GM12878 (cell line): Measurements from ENCODE around the gene USP25. TPM values are rescaled to one million over a fixed set of nuclear protein-coding genes. Genes with fewer than 3 reads are reported as not detected.
A peak's percentile ranks its signal among the peaks of the same experiment; 100 is the strongest.

Experiments
- ATAC-seq: fragments of 200-7000 bp; cut with Tn5 transposase; 3 replicates; pipeline ENCODE4 v1.9.1; 2020; ENCODE audit warnings: mild to moderate bottlenecking, moderate library complexity
- BruUV-seq: library from RNA; stranded (reverse); fragments of 400-500 nt; replicated peaks from 2 replicates; lab custom pipeline; 2021; lab: Mats Ljungman, UMichigan
- CTCF ChIA-PET: fragments of 300-600 bp; sonication (Branson Sonifier 250); formaldehyde crosslinking; extraction: SDS; loops from one replicate; lab custom pipeline; 2021; ENCODE audit warnings: inconsistent platforms; lab: Yijun Ruan, JAX
- POLR2A ChIA-PET: fragments of 350-600 bp; formaldehyde crosslinking; extraction: SDS; loops from one replicate; lab custom pipeline; 2021; ENCODE audit warnings: inconsistent platforms; lab: Charles Lee
- RAD21 ChIA-PET: fragments of 300-600 bp; sonication (Branson Sonifier 250); formaldehyde crosslinking; loops from one replicate; lab custom pipeline; 2023; ENCODE audit warnings: antibody characterized with exemption; ENCODE audit not compliant: unreplicated experiment; lab: Charles Lee
- SMC1A ChIA-PET: fragments of 300-600 bp; sonication (Branson Sonifier 250); formaldehyde crosslinking; loops from one replicate; lab custom pipeline; 2023; ENCODE audit not compliant: unreplicated experiment, uncharacterized antibody; lab: Charles Lee
- DNase-seq: peaks from one replicate; pipeline ENCODE4 v3.0.0-alpha.2; 2011; ENCODE audit warnings: low read depth, low spot score
- FAIRE-seq: peaks from 3 replicates; lab custom pipeline; 2011; peaks lifted over from hg19 to GRCh38; lab: Jason Lieb, UNC
- H2AFZ ChIP-seq: 2 replicates; pipeline ENCODE4 v1.6.0; 2011; ENCODE audit warnings: low read depth, low read length, control low read depth; ENCODE audit not compliant: control insufficient read depth
- H3K27ac ChIP-seq: 2 replicates; pipeline ENCODE4 v1.5.1; 2011; ENCODE audit warnings: control low read depth; ENCODE audit not compliant: control insufficient read depth, insufficient read depth
- H3K27me3 ChIP-seq, 2 experiments: replicated peaks in 1 of 2; 2 replicates each; pipeline versions ENCODE4 v1.6.0 to v1.6.1; 2011; ENCODE audit warnings: low read length in 1 of 2; ENCODE audit not compliant: control insufficient read depth in 2 of 2, insufficient read depth in 2 of 2
- H3K36me3 ChIP-seq, 2 experiments: 2 replicates each; pipeline ENCODE4 v1.5.1; 2011; ENCODE audit warnings: low read length in 1 of 2; ENCODE audit not compliant: control insufficient read depth in 2 of 2, insufficient read depth in 2 of 2
- H3K4me1 ChIP-seq: 2 replicates; pipeline ENCODE4 v1.6.1; 2011; ENCODE audit warnings: mild to moderate bottlenecking, low read length, moderate library complexity, mixed read lengths; ENCODE audit not compliant: control insufficient read depth, insufficient read depth
- H3K4me2 ChIP-seq: 2 replicates; pipeline ENCODE4 v1.6.0; 2011; ENCODE audit warnings: control low read depth; ENCODE audit not compliant: control insufficient read depth, insufficient read depth
- H3K4me3 ChIP-seq: fragments of 200-600 bp; sonication (generic); 2 replicates; pipeline ENCODE4 v1.5.1; 2016
- H3K79me2 ChIP-seq: 2 replicates; pipeline ENCODE4 v1.6.0; 2011; ENCODE audit warnings: low read length; ENCODE audit not compliant: control insufficient read depth, insufficient read depth
- H3K9ac ChIP-seq: 2 replicates; pipeline ENCODE4 v1.8.0; 2011; ENCODE audit warnings: low read length, control low read depth, mixed read lengths; ENCODE audit not compliant: control insufficient read depth, insufficient read depth
- H3K9me3 ChIP-seq: replicated peaks from 3 replicates; pipeline ENCODE4 v1.5.1; 2011; ENCODE audit warnings: mild to moderate bottlenecking, low read length; ENCODE audit not compliant: control insufficient read depth, insufficient read depth
- H4K20me1 ChIP-seq: 2 replicates; pipeline ENCODE4 v1.6.0; 2011; ENCODE audit not compliant: control insufficient read depth, insufficient read depth
- ATF7 ChIP-seq: fragments of 450-650 bp; IDR thresholded peaks from 2 replicates; pipeline ENCODE4 v1.6.1; 2016; ENCODE audit warnings: low read depth, mild to moderate bottlenecking
- BACH1 ChIP-seq: fragments of 450-650 bp; IDR thresholded peaks from 2 replicates; pipeline ENCODE4 v1.6.1; 2017; ENCODE audit warnings: mild to moderate bottlenecking, borderline replicate concordance
- CBX5 ChIP-seq: sonication (generic); IDR thresholded peaks from 2 replicates; pipeline ENCODE4 v1.6.1; 2016; ENCODE audit warnings: low read depth, moderate library complexity, mild to moderate bottlenecking, inconsistent platforms
- CREB1 ChIP-seq: IDR thresholded peaks from 2 replicates; pipeline ENCODE4 v1.6.1; 2012; ENCODE audit warnings: low read depth, mild to moderate bottlenecking, inconsistent platforms
- DPF2 ChIP-seq: fragments of 450-650 bp; IDR thresholded peaks from 2 replicates; pipeline ENCODE4 v1.6.1; 2017; ENCODE audit warnings: mild to moderate bottlenecking
- EP300 ChIP-seq, 2 experiments: fragments of 150-350 bp in 1 of 2; IDR thresholded peaks; 2 replicates each; pipeline ENCODE4 v1.6.1; 2011 to 2012; ENCODE audit warnings: low read depth in 2 of 2, low read length in 2 of 2, borderline replicate concordance in 1 of 2, improper control_type of control experiment in 1 of 2, inconsistent platforms in 1 of 2; ENCODE audit not compliant: control insufficient read depth in 1 of 2
- ESRRA ChIP-seq: IDR thresholded peaks from 2 replicates; pipeline ENCODE4 v1.6.1; 2012; ENCODE audit warnings: mild to moderate bottlenecking, low read length, improper control_type of control experiment
- ETV6 ChIP-seq, 2 experiments: fragments of 450-650 bp in 1 of 2; IDR thresholded peaks in 1 of 2; conservative IDR thresholded peaks in 1 of 2; 2 replicates each; pipeline ENCODE4 v1.6.1; 2014; ENCODE audit warnings: antibody characterized with exemption in 1 of 2, borderline replicate concordance in 1 of 2, low read depth in 1 of 2, mild to moderate bottlenecking in 1 of 2, moderate library complexity in 1 of 2
- HCFC1 ChIP-seq: fragments of 150-350 bp; IDR thresholded peaks from 2 replicates; pipeline ENCODE4 v1.6.1; 2014; ENCODE audit warnings: low read length
- JUND ChIP-seq: IDR thresholded peaks from 2 replicates; pipeline ENCODE4 v1.6.1; 2012; ENCODE audit warnings: low read depth, mild to moderate bottlenecking, low read length, improper control_type of control experiment, moderate library complexity
- LARP7 ChIP-seq: fragments of 450-650 bp; IDR thresholded peaks from 2 replicates; pipeline ENCODE4 v1.6.1; 2017; ENCODE audit warnings: mild to moderate bottlenecking
- MTA3 ChIP-seq: IDR thresholded peaks from 2 replicates; pipeline ENCODE4 v1.6.1; 2012; ENCODE audit warnings: low read length, inconsistent platforms, borderline replicate concordance
- MYB ChIP-seq: fragments of 150-350 bp; IDR thresholded peaks from 2 replicates; pipeline ENCODE4 v1.6.1; 2014; ENCODE audit warnings: mild to moderate bottlenecking, low read depth, low read length, borderline replicate concordance
- NFYB ChIP-seq: IDR thresholded peaks from 2 replicates; pipeline ENCODE4 v1.6.1; 2011; ENCODE audit warnings: low read depth, mild to moderate bottlenecking, low read length, improper control_type of control experiment, moderate library complexity; ENCODE audit not compliant: insufficient read depth
- POLR2AphosphoS5 ChIP-seq: IDR thresholded peaks from 2 replicates; pipeline ENCODE4 v1.6.1; 2011; ENCODE audit warnings: mild to moderate bottlenecking, low read length, inconsistent platforms
- RAD51 ChIP-seq: fragments of 450-650 bp; IDR thresholded peaks from 2 replicates; pipeline ENCODE4 v1.6.1; 2016; ENCODE audit warnings: moderate library complexity, mild to moderate bottlenecking, inconsistent platforms
- RUNX3 ChIP-seq: IDR thresholded peaks from 2 replicates; pipeline ENCODE4 v1.6.1; 2012; ENCODE audit warnings: low read length, inconsistent platforms
- SPI1 ChIP-seq: IDR thresholded peaks from 2 replicates; pipeline ENCODE4 v1.6.1; 2011; ENCODE audit warnings: low read depth, mild to moderate bottlenecking, low read length, moderate library complexity, borderline replicate concordance; ENCODE audit not compliant: insufficient read depth
- STAT1 ChIP-seq: fragments of 450-650 bp; conservative IDR thresholded peaks from 2 replicates; pipeline ENCODE4 v1.6.1; 2014; ENCODE audit warnings: antibody characterized with exemption, mild to moderate bottlenecking
- STAT3 ChIP-seq: IDR thresholded peaks from 2 replicates; pipeline ENCODE4 v1.6.1; 2011; ENCODE audit warnings: low read depth, low read length, improper control_type of control experiment
- ZNF217 ChIP-seq: fragments of 450-650 bp; IDR thresholded peaks from 2 replicates; pipeline ENCODE4 v1.6.1; 2017; ENCODE audit warnings: antibody characterized with exemption, mild to moderate bottlenecking
- WGBS: methylation state at CpG from one replicate; pipeline ENCODE4 v1.1.6; 2016; ENCODE audit warnings: low lambda C conversion rate; ENCODE audit not compliant: insufficient replicate concordance, insufficient coverage; ENCODE audit errors: missing lambda C conversion rate; 5-methylcytosine and 5-hydroxymethylcytosine counted together
- in situ Hi-C: fragments of 300-500 bp; cut with MboI; formaldehyde crosslinking; loops from 9 replicates; pipeline ENCODE4 v1.14.3; 2018; ENCODE audit warnings: mixed read lengths
- intact Hi-C: fragments of 100-400 bp; cut with micrococcal nuclease; formaldehyde crosslinking; loops from one replicate; pipeline ENCODE4 v1.14.2; 2022; ENCODE audit not compliant: unreplicated experiment
- polyA plus RNA-seq, 11 experiments: library from polyadenylated mRNA; depleted of rRNA in 4 of 11; unstranded in 6 of 11; stranded (reverse) in 5 of 11; fragments of >200 nt; fragmentation: Nextera tagmentation in 4 of 11; fragmentation: Illumina TruSeq in 1 of 11; extraction: Ambion mirVana in 4 of 11; extraction: Trizol in 1 of 11; gene quantifications; 1 replicate in 1 of 11; 2 replicates in 10 of 11; pipeline versions ENCODE4 v1.2.1 to v1.2.3, GENCODE V29; 2011 to 2016; ENCODE audit warnings: inconsistent platforms in 2 of 11, missing spikeins in 2 of 11, low read depth in 1 of 11
- total RNA-seq, 4 experiments: library from RNA; depleted of rRNA in 3 of 4; stranded (reverse); fragments of >200 nt in 3 of 4; fragmentation: Illumina TruSeq in 1 of 4; extraction: Trizol in 1 of 4; gene quantifications; 2 replicates each; pipeline versions ENCODE4 v1.2.1 to v1.2.3, GENCODE V29; 2013 to 2021

USP25 gene
- total and polyA plus RNA-seq, 10 of the 15 experiments (the other 5 are each of a cell fraction or from before 2014, with no cell fraction given), result 1.5 to 31.3 (median 23.4) TPM

- Histone ChIP-seq H3K27me3 (0 out of 4 replicates have a peak, but pooled peaks cover 0 to 2% of the 10 kb centered on the region in 2 experiments), H3K36me3 (no peaks in the 10 kb centered on the region), H3K79me2 (no peaks in the 10 kb centered on the region), H3K27ac (no peak overlapping the region), H3K4me1 (no peaks in the 10 kb centered on the region), H4K20me1 (no peaks in the 10 kb centered on the region), H3K9ac (no peak overlapping the region), H3K4me3 (no peak overlapping the region), H2AFZ (no peak overlapping the region), H3K9me3 (no peaks in the 10 kb centered on the region), H3K4me2 (no peak overlapping the region)
- no TSS peak for BruUV-seq
- ChIA-PET CTCF (interaction anchor here (1.1 kb wide), 1 partner anchor 139 kb away, joined by 3 read pairs; no protein-coding TSS in a partner anchor), POLR2A (no interaction called here), RAD21 (no interaction called here), SMC1A (no interaction called here)
- intact Hi-C loops (no loop called here), in situ Hi-C loops (no loop called here)
- WGBS, result 32% methylated on average over 2 of the region's 2 CpGs
- TF ChIP-seq EP300 (IDR thresholded peaks at IDR 0.05; ENCODE audit: borderline replicate concordance in 1 of 2, control insufficient read depth in 1 of 2, low read depth in 2 of 2, low read length in 2 of 2) (no peak), RUNX3 (peak; percentile 69), NFYB (no peak), DPF2 (no peak), ATF7 (no peak), SPI1 (no peak), JUND (no peak)
- no peak for DNase-seq
- no peak; the same call in 2 of the 3 replicates for ATAC-seq
- FAIRE-seq, result no peak
These were observed 41.0 kb upstream of the USP25 start for GRCh38 chr21:15688809-15689208.

- POLR2A ChIA-PET, result no interaction called here
- BruUV-seq, result no TSS peak
- in situ Hi-C loops (no loop called here), intact Hi-C loops (no loop called here)
- SMC1A ChIA-PET, result no interaction called here
- no peaks in the 10 kb centered on the region for H3K4me1 ChIP-seq
- H3K4me2 ChIP-seq, result no peak overlapping the region
- no peak overlapping the region for H3K9ac ChIP-seq
- H4K20me1 ChIP-seq, result no peaks in the 10 kb centered on the region
- no peaks in the 10 kb centered on the region for H3K79me2 ChIP-seq
- no peak for FAIRE-seq
- no peak for ATAC-seq
- no peaks in the 10 kb centered on the region for H3K9me3 ChIP-seq
- H3K27ac ChIP-seq, result no peak overlapping the region
- WGBS, result 9% methylated on average over 2 of the region's 2 CpGs
- RAD21 ChIA-PET, result no interaction called here
- H3K27me3 ChIP-seq, result peaks cover 0 to 1% of the 10 kb centered on the region in 2 experiments; a peak in 2 of 4 replicates
- H3K4me3 ChIP-seq, result no peak overlapping the region
- DNase-seq, result no peak
- CTCF ChIA-PET, result no interaction called here
- H2AFZ ChIP-seq, result no peak overlapping the region
- TF ChIP-seq HCFC1 (no peak), RAD51 (no peak), CBX5 (no peak), POLR2AphosphoS5 (no peak), ETV6 (conservative IDR thresholded peaks at IDR 0.05 in 1 of 2, IDR thresholded peaks at IDR 0.05 in 1 of 2; ENCODE audit: borderline replicate concordance in 1 of 2, low read depth in 1 of 2) (no peak), MYB (no peak), ZNF217 (no peak), ATF7 (no peak), SPI1 (no peak), STAT3 (no peak), BACH1 (no peak), ESRRA (no peak), JUND (no peak), MTA3 (no peak), STAT1 (no peak), CREB1 (no peak), LARP7 (no peak)
- TF ChIP-seq, all 136 proteins: peak for 0
- no peaks in the 10 kb centered on the region for H3K36me3 ChIP-seq
These were observed 37.1 kb upstream of the USP25 start for GRCh38 chr21:15692711-15693110.
